C1 segment of cervical spinal cord (tissue), 14 donors: ENCODE measurements around the gene GPR152.

ENCODE experiments used
- DNase-seq, 14 donors: peaks; one replicate each; lab custom pipeline; 2025; lab: John Stamatoyannopoulos, UW

GPR152 gene

DNA sequence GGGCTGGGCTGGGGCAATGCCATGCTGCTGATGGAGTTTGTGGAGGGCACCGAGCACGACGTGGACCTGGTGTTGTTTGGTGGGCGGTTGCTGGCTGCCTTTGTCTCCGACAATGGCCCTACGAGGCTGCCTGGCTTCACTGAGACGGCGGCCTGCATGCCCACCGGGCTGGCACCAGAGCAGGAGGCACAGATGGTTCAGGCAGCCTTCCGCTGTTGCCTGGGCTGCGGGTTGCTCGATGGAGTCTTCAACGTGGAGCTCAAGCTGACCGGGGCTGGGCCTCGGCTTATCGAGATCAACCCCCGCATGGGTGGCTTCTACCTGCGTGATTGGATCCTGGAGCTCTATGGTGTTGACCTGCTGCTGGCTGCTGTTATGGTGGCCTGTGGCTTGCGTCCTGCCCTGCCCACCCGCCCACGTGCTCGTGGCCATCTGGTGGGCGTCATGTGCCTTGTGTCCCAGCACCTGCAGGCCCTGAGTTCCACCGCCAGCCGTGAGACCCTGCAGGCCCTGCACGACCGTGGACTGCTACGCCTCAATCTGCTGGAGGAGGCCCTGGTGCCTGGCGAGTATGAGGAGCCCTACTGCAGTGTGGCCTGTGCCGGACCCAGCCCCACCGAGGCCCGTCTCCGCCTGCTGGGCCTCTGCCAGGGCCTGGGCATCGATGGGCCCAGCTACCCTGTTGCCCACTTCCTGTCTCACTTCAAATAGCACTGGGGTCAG, 28.5 kb downstream of the GPR152 start:
- DNase-seq, result no peak

DNA sequence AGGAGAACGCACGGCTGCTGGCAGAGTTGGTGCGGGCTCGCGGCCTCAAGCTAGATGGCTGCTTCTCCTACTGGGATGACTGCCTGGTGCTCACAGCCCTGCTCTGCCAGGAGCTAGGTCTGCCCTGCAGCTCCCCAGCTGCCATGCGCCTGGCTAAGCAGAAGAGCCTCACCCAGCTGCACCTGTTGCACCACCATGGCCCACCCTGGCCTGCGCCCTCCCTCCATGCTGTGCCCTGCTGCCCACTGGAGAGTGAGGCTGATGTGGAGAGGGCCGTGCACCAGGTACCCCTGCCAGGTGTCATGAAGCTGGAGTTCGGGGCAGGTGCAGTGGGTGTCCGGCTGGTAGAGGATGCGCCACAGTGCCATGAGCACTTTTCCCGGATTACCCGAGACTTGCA, 29.1 kb downstream of the GPR152 start:
- no peak for DNase-seq

- DNase-seq, result no peak
Observed at GRCh38 chr11:67422891-67423290, 29.6 kb downstream of the GPR152 start.

GRCh38 chr11:67421430-67422031, 31.0 kb downstream of the GPR152 start:
- no peak for DNase-seq

DNA sequence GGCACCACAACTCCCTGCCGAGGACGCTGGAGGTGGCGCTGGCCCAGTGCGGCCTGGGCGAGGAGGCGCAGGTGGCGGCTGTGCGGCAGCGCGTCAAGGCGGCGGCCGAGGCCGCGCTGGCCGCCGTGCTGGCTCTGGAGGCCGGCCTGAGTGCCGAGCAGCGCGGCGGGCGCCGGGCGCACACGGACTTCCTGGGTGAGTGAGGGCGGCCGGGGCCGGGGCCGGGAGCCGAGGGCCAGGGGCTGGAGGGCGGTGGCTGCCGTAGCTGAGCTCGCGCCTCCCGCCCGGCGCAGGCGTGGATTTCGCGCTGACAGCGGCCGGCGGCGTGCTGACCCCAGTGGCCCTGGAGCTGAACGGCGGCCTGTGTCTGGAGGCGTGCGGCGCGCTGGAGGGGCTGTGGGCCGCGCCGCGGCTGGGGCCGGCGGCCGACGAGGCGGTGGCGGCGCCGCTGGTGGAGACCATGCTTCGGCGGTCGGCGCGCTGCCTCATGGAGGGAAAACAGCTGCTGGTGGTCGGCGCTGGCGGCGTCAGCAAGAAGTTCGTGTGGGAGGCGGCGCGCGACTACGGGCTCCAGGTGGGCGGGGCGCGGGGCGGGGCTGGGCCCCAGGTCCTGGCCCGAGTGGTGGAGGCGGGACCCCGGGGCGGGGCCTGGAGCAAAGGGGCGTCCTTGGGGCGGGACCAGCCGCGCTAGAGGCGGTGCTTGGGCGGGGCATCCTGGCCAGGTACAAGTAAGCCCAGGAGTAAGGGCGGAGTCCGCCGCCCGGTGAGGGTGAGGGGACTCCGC, 31.7 kb downstream of the GPR152 start:
- peak; percentile 35 to 91 (median 79) for DNase-seq

DNA sequence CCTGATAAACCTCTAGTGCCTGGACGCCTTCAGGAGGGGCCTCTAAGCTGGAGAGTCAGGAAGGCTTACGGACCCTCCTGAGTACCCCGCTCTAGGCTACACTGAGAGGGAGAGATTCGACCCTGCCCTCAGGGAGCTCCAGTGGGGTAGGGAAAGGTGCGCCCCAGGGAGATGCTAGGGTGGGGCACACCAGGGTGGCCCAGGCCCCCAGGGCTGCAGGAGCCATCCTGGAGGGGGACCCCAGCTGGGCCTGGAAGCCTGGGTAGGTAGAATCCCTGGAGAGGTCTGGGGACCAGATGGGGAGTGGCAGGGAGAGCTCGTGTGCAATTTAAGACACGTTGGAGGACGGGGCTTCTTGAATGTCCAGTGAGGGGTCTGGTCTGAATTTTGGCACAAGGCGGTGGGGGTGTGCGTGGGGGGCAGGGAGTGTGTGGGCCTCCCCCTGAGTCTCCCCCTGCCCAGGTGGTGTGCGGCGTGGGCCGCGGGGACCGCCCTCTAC, 32.3 kb downstream of the GPR152 start:
- no peak for DNase-seq

- DNase-seq, result no peak
Observed at GRCh38 chr11:67419325-67420049, 33.0 kb downstream of the GPR152 start.

GRCh38 chr11:67418476-67419281, 33.9 kb downstream of the GPR152 start:
- peak in 5 of 14 donors; percentile 45 to 83 (median 58) for DNase-seq

GRCh38 chr11:67417425-67417824, 35.1 kb downstream of the GPR152 start:
- DNase-seq, result no peak

DNA sequence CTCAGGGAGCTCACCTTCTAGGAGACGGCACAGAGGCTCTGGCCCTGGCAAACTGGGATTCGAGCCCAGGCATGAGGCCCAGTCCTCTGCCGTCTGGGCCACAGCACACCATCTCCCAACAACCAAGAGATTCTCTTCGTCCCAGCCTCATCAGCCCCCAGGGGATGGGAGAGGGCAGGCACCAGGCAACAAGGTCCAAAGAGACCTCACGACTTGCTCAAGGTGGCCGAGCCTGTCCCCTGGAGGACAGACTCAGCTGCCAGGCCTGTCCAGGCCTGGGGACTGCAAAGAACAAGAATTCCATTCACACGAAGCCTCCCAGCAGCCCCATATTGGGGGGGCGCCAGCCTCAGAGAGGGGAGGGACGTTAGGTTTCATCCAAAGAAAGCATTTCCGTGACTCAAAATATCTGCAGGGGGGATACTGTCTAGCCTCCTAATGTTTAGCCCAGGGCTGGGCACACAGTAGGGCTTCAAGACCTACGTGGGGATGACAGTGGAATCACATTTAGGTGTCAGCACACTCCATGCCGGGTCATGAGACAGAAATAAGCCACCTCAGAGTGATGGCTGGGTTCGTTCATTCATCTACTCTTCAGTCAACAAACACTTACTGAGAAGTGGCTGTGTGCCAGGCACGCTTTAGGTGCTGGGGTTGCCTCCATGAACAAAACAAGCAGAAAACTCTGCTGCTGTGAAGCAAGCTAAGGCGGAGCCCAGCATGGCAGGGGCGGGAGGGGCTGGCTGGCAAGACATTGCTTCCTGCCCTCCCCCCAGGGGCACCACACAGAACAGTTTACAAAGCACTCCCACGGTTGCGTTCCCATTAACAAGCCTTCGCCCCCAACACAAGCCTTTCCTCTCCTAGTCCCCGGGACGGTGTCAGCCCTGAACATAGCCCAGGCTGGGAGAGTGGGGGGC, 35.9 kb downstream of the GPR152 start:
- DNase-seq, result peak in 5 of 14 donors; percentile 18 to 46 (median 32)

DNA sequence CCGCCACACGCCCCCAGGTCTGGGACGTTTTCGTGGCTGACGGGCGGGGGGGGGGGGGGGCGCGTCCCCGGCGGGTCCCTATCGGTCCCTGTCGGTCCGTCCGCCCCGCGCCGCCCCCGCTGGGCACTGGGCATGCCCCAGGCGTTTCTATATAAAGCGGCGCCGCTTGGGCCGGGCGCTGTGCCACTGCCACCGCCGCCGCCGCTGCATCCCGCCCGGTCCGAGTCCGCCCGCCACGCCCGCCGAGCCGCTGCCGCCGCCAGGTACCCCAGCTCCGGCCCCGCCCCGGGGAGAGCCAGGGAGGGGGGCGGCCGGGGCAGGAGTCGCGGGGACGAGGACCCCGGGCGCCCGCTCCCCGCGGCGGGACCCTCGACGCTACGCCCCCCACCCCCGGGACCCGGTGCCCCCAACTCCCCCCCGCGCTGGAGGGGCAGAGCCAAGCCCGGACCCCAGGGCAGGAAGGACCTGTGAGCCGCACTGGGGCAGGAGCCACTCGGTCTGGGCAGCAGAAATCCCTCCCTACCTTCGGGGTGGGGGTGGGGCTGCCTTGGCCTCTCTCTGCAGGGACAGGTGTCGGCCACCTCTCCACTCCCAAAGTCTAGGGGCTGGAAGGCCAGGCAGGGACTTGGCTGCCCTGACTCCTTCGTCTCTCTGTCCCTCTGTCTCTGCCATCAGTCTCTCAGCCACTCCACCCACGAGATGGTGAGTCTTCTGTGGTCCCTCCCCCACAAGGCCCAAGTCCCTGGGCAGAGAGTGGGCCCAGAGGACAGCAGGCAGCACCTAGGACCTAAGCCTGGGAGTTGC, 36.8 kb downstream of the GPR152 start, which contains the start of gene CARNS1:
Gene CARNS1 (plus strand): TSS at position 178 of the 804 bp plus-strand sequence. CDS start 522 bp downstream, at position 700.
- DNase-seq, result peak in 5 of 14 donors; percentile 35 to 80 (median 76)

DNA sequence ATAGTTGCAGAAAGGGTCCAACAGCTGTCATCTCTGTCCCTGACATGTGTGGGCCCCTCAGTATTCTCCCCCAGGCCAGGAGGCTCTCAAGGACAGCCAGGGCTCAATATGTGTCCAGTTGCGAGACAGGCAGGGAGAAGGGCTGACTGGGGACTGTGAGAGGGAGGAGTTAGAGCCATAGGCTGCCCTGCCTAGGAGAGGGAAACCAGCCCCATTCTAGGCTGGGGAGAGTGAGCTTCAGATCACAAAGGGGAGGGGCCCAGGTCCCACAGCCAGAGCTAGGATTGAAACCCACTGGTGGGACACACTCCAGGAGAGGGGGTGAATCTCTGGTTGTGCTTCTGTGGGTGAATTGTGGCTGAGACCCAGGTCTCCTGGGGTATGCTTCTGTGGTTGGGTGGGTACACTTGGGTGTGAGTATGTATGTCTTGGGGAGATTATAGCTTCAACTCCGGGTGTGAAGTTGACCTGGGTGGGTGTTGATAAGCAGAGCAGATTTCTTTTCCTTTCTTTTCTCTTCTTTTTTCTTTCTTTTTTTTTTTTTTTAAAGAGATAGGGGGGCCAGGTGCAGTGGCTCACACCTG, 39.2 kb downstream of the GPR152 start:
- DNase-seq, result peak in 2 of 14 donors; percentile 18 to 43

- no peak for DNase-seq
Observed at GRCh38 chr11:67412495-67413179, 39.9 kb downstream of the GPR152 start.

DNA sequence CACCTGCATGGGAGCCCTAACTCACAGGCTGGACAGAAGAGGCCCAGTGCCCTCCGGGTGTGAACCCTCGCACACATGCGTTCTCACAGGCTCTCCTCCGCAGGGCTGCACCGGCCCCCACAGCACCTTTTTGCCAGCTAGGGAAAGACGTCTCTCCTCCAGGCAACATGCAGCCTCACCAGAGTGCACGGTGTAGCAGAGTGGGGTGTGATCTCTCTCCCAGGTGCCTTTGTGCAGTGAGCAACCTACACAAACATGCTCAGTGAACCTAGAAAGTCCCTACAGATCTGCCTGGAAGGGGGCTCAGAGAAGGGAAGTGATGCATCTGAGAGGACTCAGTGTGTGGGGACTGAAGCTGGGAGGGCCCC, 40.8 kb downstream of the GPR152 start:
- DNase-seq, result peak in 1 of 14 donors; percentile 33

DNA sequence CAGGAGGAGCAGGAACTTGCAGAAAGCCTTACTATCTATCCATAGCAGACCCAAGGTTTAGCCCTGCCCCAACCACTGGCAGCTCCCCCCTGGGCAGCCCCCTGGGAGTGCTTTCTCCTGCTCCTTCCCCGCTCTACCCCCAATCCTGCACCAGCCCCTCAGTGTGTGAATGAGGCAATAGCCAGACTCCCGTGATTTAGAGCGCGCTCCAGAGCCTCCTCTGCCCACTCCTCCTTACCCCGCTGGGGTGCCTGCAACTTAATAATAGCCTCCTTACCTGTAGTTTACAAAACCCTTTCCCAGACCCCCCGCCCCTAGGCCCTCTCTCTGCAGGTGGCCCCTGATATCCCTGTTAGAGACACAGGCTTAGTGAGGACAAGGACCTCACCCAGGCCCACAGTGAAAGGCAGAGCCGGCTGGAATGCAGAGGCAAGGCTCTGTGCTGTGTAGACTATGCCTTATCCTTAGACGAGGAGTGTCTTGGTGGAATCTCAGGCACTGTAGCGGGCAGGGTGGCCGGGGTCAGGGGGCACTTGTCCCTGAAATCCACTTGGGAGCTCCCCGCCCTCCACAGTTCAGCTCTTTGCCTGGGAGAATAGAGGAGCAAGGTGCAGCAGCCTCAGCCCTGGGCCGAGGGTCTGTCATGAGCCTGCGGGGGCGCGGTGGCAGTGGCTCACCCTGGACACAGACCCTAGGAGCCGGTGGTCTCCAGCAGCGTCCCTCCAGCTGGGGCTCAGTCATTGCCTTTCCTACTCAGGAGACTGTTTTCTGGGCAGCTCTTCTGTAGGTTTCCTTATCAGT, 41.3 kb downstream of the GPR152 start:
- DNase-seq, result no peak

DNA sequence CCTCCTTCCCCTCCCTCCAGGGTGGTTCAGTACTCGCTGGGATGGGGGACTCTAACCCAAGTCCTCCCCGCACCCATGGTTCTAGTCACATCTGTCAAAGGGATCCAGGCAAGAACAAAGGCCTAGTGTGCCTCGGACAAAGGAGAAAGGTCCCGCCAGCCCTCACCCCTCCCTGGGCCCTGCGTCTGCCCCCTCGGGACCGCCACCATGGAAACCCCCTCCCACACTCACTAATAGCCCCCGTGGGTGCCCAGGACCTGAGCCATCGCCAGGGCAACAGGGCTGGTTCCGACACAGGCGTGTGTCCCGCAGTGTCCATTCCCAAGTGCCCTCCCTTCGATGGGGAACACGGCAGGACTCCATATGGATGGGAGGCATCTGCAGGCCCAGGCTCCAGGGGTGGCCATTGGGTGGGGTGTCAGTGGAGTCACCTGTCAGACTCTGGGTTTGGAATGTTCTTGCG, 42.1 kb downstream of the GPR152 start:
- DNase-seq, result peak in 10 of 14 donors; percentile 60 to 83 (median 76)
